ENCODE measurements around the gene PUS1. TPM values are rescaled to one million over a fixed set of nuclear protein-coding genes. Genes with fewer than 3 reads are reported as not detected.

Gene PUS1
- total RNA-seq, 1 experiment from 2014 or later, result 77.3 TPM

DNA sequence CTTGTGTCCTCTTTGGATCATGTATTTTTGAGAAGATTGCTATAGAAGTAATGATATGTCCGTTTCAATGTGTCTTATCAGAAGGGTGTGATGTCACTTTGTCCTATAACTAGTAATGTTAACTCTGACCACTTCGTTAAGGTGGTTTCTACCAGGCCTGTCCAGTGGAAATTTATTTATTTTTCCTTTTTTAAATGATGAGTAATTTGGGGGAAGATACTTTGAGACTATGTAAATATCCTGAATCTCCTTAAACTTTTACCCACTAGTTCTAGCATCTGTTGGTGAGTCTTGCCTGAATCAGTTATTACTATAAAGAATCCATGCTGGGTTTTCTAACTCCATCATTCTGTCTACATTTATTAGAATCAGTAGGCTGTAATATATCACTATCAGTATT, 36.0 kb downstream of the PUS1 start:
- Histone ChIP-seq H4K20me1 (ENCODE audit: insufficient read depth) (peaks cover 8% of the 10 kb centered on the region), H3K4me3 (replicated peaks in 1 of 2; ENCODE audit: low read depth in 1 of 2, low read length in 2 of 2) (no peak overlapping the region), H3K9ac (ENCODE audit: low read length) (no peak overlapping the region), H3K79me2 (ENCODE audit: insufficient read depth, low read length) (peaks cover 87% of the 10 kb centered on the region), H3K4me1 (ENCODE audit: control insufficient read depth in 1 of 2, insufficient read depth in 2 of 2, low read length in 2 of 2) (no peaks in the 10 kb centered on the region), H3K9me3 (ENCODE audit: control insufficient read depth in 1 of 2, insufficient read depth in 1 of 2, low read depth in 1 of 2, low read length in 2 of 2) (no peaks in the 10 kb centered on the region), H3K9me2 (ENCODE audit: insufficient read depth) (no peaks in the 10 kb centered on the region), H3K27ac (ENCODE audit: low read depth, low read length) (no peak overlapping the region), H2AFZ (ENCODE audit: low read depth, low read length, poor library complexity, severe bottlenecking) (no peak overlapping the region), H3K4me2 (ENCODE audit: low read length) (no peak overlapping the region), H3K27me3 (ENCODE audit: insufficient read depth, low read length) (no peaks in the 10 kb centered on the region), H3K36me3 (ENCODE audit: control insufficient read depth in 1 of 2, insufficient read depth in 2 of 2, low read length in 2 of 2) (peaks cover 6 to 7% of the 10 kb centered on the region in 2 experiments; a peak in 3 of 4 replicates)
- ChIA-PET POLR2A (no interaction called here), CTCF (no interaction called here), RAD21 (ENCODE audit: low non-redundant PET in 1 of 2, low total read pairs in 2 of 2, uncharacterized antibody in 2 of 2, unreplicated experiment in 2 of 2) (no interaction called here)
- intact Hi-C loops (cut with micrococcal nuclease), result no loop called here
- ATAC-seq (no peak), DNase-seq (ENCODE audit: low read depth, low spot score) (no peak)
- no TSS peak for BruUV-seq (replicated peaks)
- TF ChIP-seq EZH2 (IDR thresholded peaks at IDR 0.05) (no peak), YY1 (IDR thresholded peaks at IDR 0.05; ENCODE audit: extremely low read depth, insufficient replicate concordance, low read depth, low read length) (no peak), ZNF274 (IDR thresholded peaks at IDR 0.05; ENCODE audit: low read depth, low read length) (no peak), FOSL1 (IDR thresholded peaks at IDR 0.05; ENCODE audit: low read depth) (no peak), SIN3A (IDR thresholded peaks at IDR 0.05; ENCODE audit: low read depth) (no peak), POLR2AphosphoS5 (IDR thresholded peaks at IDR 0.05; ENCODE audit: low read depth, low read length) (no peak), ZFX (IDR thresholded peaks at IDR 0.05) (no peak), RAD21 (IDR thresholded peaks at IDR 0.05; ENCODE audit: low read depth) (no peak), SP1 (IDR thresholded peaks at IDR 0.05; ENCODE audit: low read depth) (no peak), EZH2phosphoT487 (IDR thresholded peaks at IDR 0.05; ENCODE audit: borderline replicate concordance) (no peak), TCF7L2 (IDR thresholded peaks at IDR 0.05; ENCODE audit: borderline replicate concordance, extremely low read depth, insufficient read depth, insufficient read length) (no peak), EGR1 (IDR thresholded peaks at IDR 0.05; ENCODE audit: low read depth) (no peak), ELF1 (IDR thresholded peaks at IDR 0.05; ENCODE audit: borderline replicate concordance, low read depth) (no peak), JUND (IDR thresholded peaks at IDR 0.05) (no peak), CEBPB (IDR thresholded peaks at IDR 0.05; ENCODE audit: low read depth) (no peak), CBX3 (IDR thresholded peaks at IDR 0.05; ENCODE audit: low read depth) (no peak)
- TF ChIP-seq, protein P1, sequence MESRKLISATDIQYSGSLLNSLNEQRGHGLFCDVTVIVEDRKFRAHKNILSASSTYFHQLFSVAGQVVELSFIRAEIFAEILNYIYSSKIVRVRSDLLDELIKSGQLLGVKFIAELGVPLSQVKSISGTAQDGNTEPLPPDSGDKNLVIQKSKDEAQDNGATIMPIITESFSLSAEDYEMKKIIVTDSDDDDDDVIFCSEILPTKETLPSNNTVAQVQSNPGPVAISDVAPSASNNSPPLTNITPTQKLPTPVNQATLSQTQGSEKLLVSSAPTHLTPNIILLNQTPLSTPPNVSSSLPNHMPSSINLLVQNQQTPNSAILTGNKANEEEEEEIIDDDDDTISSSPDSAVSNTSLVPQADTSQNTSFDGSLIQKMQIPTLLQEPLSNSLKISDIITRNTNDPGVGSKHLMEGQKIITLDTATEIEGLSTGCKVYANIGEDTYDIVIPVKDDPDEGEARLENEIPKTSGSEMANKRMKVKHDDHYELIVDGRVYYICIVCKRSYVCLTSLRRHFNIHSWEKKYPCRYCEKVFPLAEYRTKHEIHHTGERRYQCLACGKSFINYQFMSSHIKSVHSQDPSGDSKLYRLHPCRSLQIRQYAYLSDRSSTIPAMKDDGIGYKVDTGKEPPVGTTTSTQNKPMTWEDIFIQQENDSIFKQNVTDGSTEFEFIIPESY (IDR thresholded peaks at IDR 0.05; ENCODE audit: extremely low read depth, insufficient replicate concordance, low read length), result no peak
- TF ChIP-seq, protein P2, sequence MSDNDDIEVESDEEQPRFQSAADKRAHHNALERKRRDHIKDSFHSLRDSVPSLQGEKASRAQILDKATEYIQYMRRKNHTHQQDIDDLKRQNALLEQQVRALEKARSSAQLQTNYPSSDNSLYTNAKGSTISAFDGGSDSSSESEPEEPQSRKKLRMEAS (IDR thresholded peaks at IDR 0.05), result no peak
- TF ChIP-seq, protein P3, sequence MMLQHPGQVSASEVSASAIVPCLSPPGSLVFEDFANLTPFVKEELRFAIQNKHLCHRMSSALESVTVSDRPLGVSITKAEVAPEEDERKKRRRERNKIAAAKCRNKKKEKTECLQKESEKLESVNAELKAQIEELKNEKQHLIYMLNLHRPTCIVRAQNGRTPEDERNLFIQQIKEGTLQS (IDR thresholded peaks at IDR 0.05), result no peak
- TF ChIP-seq, protein P4, sequence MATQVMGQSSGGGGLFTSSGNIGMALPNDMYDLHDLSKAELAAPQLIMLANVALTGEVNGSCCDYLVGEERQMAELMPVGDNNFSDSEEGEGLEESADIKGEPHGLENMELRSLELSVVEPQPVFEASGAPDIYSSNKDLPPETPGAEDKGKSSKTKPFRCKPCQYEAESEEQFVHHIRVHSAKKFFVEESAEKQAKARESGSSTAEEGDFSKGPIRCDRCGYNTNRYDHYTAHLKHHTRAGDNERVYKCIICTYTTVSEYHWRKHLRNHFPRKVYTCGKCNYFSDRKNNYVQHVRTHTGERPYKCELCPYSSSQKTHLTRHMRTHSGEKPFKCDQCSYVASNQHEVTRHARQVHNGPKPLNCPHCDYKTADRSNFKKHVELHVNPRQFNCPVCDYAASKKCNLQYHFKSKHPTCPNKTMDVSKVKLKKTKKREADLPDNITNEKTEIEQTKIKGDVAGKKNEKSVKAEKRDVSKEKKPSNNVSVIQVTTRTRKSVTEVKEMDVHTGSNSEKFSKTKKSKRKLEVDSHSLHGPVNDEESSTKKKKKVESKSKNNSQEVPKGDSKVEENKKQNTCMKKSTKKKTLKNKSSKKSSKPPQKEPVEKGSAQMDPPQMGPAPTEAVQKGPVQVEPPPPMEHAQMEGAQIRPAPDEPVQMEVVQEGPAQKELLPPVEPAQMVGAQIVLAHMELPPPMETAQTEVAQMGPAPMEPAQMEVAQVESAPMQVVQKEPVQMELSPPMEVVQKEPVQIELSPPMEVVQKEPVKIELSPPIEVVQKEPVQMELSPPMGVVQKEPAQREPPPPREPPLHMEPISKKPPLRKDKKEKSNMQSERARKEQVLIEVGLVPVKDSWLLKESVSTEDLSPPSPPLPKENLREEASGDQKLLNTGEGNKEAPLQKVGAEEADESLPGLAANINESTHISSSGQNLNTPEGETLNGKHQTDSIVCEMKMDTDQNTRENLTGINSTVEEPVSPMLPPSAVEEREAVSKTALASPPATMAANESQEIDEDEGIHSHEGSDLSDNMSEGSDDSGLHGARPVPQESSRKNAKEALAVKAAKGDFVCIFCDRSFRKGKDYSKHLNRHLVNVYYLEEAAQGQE (IDR thresholded peaks at IDR 0.05; ENCODE audit: low read depth), result no peak

Data from HCT116 (cell line).